OCI-LY1 (cell line): Measurements from ENCODE around the gene GANC.

Experiments used
- H2AFZ ChIP-seq: fragments of 200-600 bp; sonication (generic), shearing (Covaris generic); 2 replicates; pipeline ENCODE4 v1.6.0; 2014; ENCODE audit warnings: antibody characterized with exemption, mild to moderate bottlenecking, low read length
- H3F3A ChIP-seq: fragments of 200-600 bp; sonication (generic), shearing (Covaris generic); 2 replicates; pipeline ENCODE4 v1.6.0; 2014; ENCODE audit warnings: mild to moderate bottlenecking, antibody characterized with exemption, low read length, moderate library complexity; ENCODE audit not compliant: insufficient read depth
- H3K27ac ChIP-seq: fragments of 200-600 bp; sonication (generic); 2 replicates; pipeline ENCODE4 v1.5.1; 2014; ENCODE audit warnings: low read length, mixed run types, mild to moderate bottlenecking, low read depth; ENCODE audit not compliant: poor library complexity, severe bottlenecking
- H3K27me3 ChIP-seq: fragments of 200-600 bp; sonication (generic); 2 replicates; pipeline ENCODE4 v1.6.0; 2014; ENCODE audit warnings: antibody characterized with exemption, mild to moderate bottlenecking, low read length, moderate library complexity; ENCODE audit not compliant: insufficient read depth
- H3K36me3 ChIP-seq: fragments of 200-600 bp; sonication (generic); 2 replicates; pipeline ENCODE4 v1.6.1; 2014; ENCODE audit warnings: mild to moderate bottlenecking, antibody characterized with exemption, low read length, moderate library complexity, mixed read lengths; ENCODE audit not compliant: insufficient read depth
- H3K4me1 ChIP-seq: fragments of 200-600 bp; sonication (generic); 2 replicates; pipeline ENCODE4 v1.5.1; 2014; ENCODE audit warnings: mild to moderate bottlenecking, low read length, moderate library complexity; ENCODE audit not compliant: insufficient read depth, severe bottlenecking
- H3K4me2 ChIP-seq: fragments of 200-600 bp; sonication (generic), shearing (Covaris generic); 2 replicates; pipeline ENCODE4 v1.6.1; 2014; ENCODE audit warnings: low read length
- H3K4me3 ChIP-seq: fragments of 200-600 bp; sonication (generic); 2 replicates; pipeline ENCODE4 v1.5.1; 2014; ENCODE audit warnings: low read length, low read depth, mild to moderate bottlenecking, mixed read lengths; ENCODE audit not compliant: poor library complexity, severe bottlenecking
- H3K79me2 ChIP-seq: fragments of 200-600 bp; shearing (Covaris generic); 2 replicates; pipeline ENCODE4 v1.6.1; 2016; ENCODE audit warnings: mixed run types, low read length, mixed read lengths; ENCODE audit not compliant: insufficient read depth
- H3K9ac ChIP-seq: fragments of 200-600 bp; sonication (generic), shearing (Covaris generic); 2 replicates; pipeline ENCODE4 v1.6.1; 2014; ENCODE audit warnings: mild to moderate bottlenecking, low read length, mixed read lengths
- H3K9me2 ChIP-seq: fragments of 200-600 bp; sonication (generic), shearing (Covaris generic); 2 replicates; pipeline ENCODE4 v1.6.1; 2014; ENCODE audit warnings: low read depth, mild to moderate bottlenecking, low read length, mixed read lengths
- H3K9me3 ChIP-seq: fragments of 200-600 bp; shearing (Covaris generic); 2 replicates; pipeline ENCODE4 v1.6.1; 2014; ENCODE audit warnings: low read length, mixed read lengths
- H4K20me1 ChIP-seq: fragments of 200-600 bp; sonication (generic), shearing (Covaris generic); 2 replicates; pipeline ENCODE4 v1.6.0; 2016; ENCODE audit warnings: mild to moderate bottlenecking, low read length; ENCODE audit not compliant: insufficient read depth
- EZH2 ChIP-seq: fragments of 200-600 bp; sonication (generic), shearing (Covaris generic); IDR thresholded peaks from 2 replicates; pipeline ENCODE4 v1.8.0; 2017; ENCODE audit warnings: borderline replicate concordance, mixed run types, mild to moderate bottlenecking, antibody characterized with exemption, low read length, moderate library complexity, mixed read lengths
- TF ChIP-seq, protein P1 (sequence below): fragments of 200-600 bp; sonication (generic), shearing (Covaris generic); IDR thresholded peaks from 2 replicates; pipeline ENCODE4 v1.5.1; 2017; ENCODE audit warnings: mild to moderate bottlenecking, antibody characterized with exemption, low read length, moderate library complexity, mixed read lengths

Gene GANC

DNA sequence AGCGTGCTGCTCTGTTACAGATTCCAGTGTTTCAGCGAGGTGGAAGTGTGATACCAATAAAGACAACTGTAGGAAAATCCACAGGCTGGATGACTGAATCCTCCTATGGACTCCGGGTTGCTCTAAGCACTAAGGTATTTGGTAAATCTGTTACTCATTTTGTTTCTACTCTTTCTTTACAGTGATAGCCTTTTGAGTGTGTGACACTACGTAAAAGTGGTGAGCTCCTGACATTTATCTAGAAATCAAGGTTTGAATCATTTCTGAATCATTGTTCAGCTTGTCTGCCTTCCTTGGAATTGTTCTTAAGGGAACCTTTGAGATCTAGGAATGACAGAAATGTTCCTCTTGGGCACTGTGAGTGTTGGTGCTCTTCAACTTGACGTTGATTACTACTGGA is 75.1 kb downstream of the GANC start:
- H3K9me3 ChIP-seq: no peaks in the 10 kb centered on the region
- no peaks in the 10 kb centered on the region for H3K79me2 ChIP-seq
- H3K27ac ChIP-seq: no peak overlapping the region
- no peak for TF ChIP-seq EZH2
- TF ChIP-seq, protein P1, sequence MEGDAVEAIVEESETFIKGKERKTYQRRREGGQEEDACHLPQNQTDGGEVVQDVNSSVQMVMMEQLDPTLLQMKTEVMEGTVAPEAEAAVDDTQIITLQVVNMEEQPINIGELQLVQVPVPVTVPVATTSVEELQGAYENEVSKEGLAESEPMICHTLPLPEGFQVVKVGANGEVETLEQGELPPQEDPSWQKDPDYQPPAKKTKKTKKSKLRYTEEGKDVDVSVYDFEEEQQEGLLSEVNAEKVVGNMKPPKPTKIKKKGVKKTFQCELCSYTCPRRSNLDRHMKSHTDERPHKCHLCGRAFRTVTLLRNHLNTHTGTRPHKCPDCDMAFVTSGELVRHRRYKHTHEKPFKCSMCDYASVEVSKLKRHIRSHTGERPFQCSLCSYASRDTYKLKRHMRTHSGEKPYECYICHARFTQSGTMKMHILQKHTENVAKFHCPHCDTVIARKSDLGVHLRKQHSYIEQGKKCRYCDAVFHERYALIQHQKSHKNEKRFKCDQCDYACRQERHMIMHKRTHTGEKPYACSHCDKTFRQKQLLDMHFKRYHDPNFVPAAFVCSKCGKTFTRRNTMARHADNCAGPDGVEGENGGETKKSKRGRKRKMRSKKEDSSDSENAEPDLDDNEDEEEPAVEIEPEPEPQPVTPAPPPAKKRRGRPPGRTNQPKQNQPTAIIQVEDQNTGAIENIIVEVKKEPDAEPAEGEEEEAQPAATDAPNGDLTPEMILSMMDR: no peak
- H3K4me3 ChIP-seq: no peak overlapping the region
- no peak overlapping the region for H3K4me2 ChIP-seq
- no peaks in the 10 kb centered on the region for H3K36me3 ChIP-seq
- no peak overlapping the region for H3K9ac ChIP-seq
- H4K20me1 ChIP-seq: no peaks in the 10 kb centered on the region
- no peaks in the 10 kb centered on the region for H3F3A ChIP-seq
- no peak overlapping the region for H2AFZ ChIP-seq
- no peaks in the 10 kb centered on the region for H3K4me1 ChIP-seq
- no peaks in the 10 kb centered on the region for H3K27me3 ChIP-seq
- H3K9me2 ChIP-seq: no peaks in the 10 kb centered on the region

DNA sequence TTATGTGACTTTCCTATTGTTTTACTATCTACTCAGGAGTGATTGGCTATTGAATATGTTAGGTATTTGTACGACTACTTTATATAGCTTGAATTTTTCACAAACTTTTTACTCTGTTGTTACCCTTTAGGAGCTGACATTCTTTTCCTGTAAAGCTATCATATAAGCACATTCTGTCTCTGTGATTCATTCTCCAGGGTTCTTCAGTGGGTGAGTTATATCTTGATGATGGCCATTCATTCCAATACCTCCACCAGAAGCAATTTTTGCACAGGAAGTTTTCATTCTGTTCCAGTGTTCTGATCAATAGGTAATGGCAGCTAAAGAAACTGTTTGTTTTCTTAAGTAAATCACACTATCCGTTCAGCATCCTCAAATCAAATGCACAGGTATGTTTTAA is 76.2 kb downstream of the GANC start:
- Histone ChIP-seq H3K4me3 (no peak overlapping the region), H3K27ac (no peak overlapping the region), H3F3A (no peaks in the 10 kb centered on the region), H3K27me3 (no peaks in the 10 kb centered on the region), H3K9me2 (no peaks in the 10 kb centered on the region), H3K4me1 (no peaks in the 10 kb centered on the region), H2AFZ (no peak overlapping the region), H3K4me2 (no peak overlapping the region), H3K9ac (no peak overlapping the region), H3K36me3 (no peaks in the 10 kb centered on the region), H3K9me3 (no peaks in the 10 kb centered on the region), H3K79me2 (no peaks in the 10 kb centered on the region), H4K20me1 (no peaks in the 10 kb centered on the region)
- TF ChIP-seq, protein P1: no peak
- no peak for TF ChIP-seq EZH2

DNA sequence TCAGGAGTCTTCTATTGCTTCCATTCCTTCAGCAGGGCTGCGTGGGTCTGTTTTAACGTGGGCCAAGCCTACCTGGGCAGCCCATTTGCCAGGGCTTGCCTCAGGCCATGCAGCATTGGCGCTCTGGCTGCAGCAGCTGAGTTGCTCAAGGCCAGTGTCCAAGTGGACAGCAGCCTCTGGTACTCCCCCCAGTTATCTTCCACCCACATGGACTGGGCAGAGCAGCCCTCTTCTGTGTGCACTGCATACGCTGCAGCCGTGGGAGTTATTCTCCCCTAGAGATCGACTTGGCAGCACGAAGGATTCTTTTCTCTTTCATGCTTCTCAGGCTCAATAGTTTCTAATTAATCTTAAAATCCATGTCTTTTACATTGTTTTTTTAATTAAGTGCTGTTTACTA is 79.4 kb downstream of the GANC start:
- Histone ChIP-seq H3K27ac (no peak overlapping the region), H3K36me3 (no peaks in the 10 kb centered on the region), H4K20me1 (no peaks in the 10 kb centered on the region), H3F3A (no peaks in the 10 kb centered on the region), H3K9ac (no peak overlapping the region), H3K4me3 (no peak overlapping the region), H2AFZ (no peak overlapping the region), H3K9me3 (no peaks in the 10 kb centered on the region), H3K79me2 (no peaks in the 10 kb centered on the region), H3K4me2 (no peak overlapping the region), H3K9me2 (no peaks in the 10 kb centered on the region), H3K27me3 (no peaks in the 10 kb centered on the region), H3K4me1 (no peaks in the 10 kb centered on the region)
- TF ChIP-seq, protein P1: no peak
- no peak for TF ChIP-seq EZH2
